ENCODE data around the gene MYO1B. TPM values are rescaled to one million over a fixed set of nuclear protein-coding genes. Genes with fewer than 3 reads are reported as not detected.

MYO1B gene
- total RNA-seq, 1 experiment from 2014 or later: 80.3 TPM

- H3K27me3 Mint-ChIP-seq (ENCODE audit: insufficient read depth, unreplicated experiment): no peaks in the 10 kb centered on the region
- H3K4me3 Mint-ChIP-seq (ENCODE audit: unreplicated experiment): no peak overlapping the region
- Histone ChIP-seq H3K27me3 (replicated peaks; ENCODE audit: control insufficient read depth, insufficient read depth, low read length) (no peaks in the 10 kb centered on the region), H3K36me3 (ENCODE audit: control insufficient read depth, insufficient read depth, low read length) (no peaks in the 10 kb centered on the region), H3K9me3 (no peaks in the 10 kb centered on the region), H3K4me1 (peaks cover 26% of the 10 kb centered on the region), H3K4me3 (ENCODE audit: low read depth, low read length) (no peak overlapping the region)
- H3K27ac Mint-ChIP-seq (ENCODE audit: unreplicated experiment): no peak overlapping the region
- ChIA-PET CTCF (interaction anchor here (0.6 to 2.6 kb wide), 4 partner anchors 17 to 146 kb away, joined by 3 to 14 read pairs (median 8); partner anchors contain the start of gene MYO1B), POLR2A (no interaction called here)
- peaks cover 37% of the 10 kb centered on the region for H3K4me1 Mint-ChIP-seq (ENCODE audit: low read depth, unreplicated experiment)
- no peak for DNase-seq
- H3K9me3 Mint-ChIP-seq (ENCODE audit: unreplicated experiment): no peaks in the 10 kb centered on the region
- intact Hi-C loops (cut with micrococcal nuclease; ENCODE audit: unreplicated experiment): loop anchor here (1.0 to 2.0 kb wide), 5 partner anchors 17 to 199 kb away; partner anchors contain the start of gene MYO1B
- BruUV-seq (replicated peaks): no TSS peak
- TF ChIP-seq CTCF (IDR thresholded peaks at IDR 0.05; ENCODE audit: insufficient read depth in 1 of 2, low read depth in 1 of 2, low read length in 1 of 2, severe bottlenecking in 1 of 2, unreplicated experiment in 1 of 2): no peak
- H3K36me3 Mint-ChIP-seq (ENCODE audit: insufficient read depth, unreplicated experiment): peaks cover 29% of the 10 kb centered on the region
Measured at GRCh38 chr2:191301971-191302370, 56.8 kb downstream of the MYO1B start.

- ChIA-PET POLR2A (interaction anchor here (1.8 kb wide), 1 partner anchor 16 kb away, joined by 4 read pairs; no protein-coding TSS in a partner anchor), CTCF (interaction anchor here (0.6 to 2.6 kb wide), 4 partner anchors 16 to 147 kb away, joined by 3 to 14 read pairs (median 8); partner anchors contain the start of gene MYO1B)
Measured at GRCh38 chr2:191302459-191303139, 57.4 kb downstream of the MYO1B start.

More at GRCh38 chr2:191302459-191303139, 57.4 kb downstream of the MYO1B start:
- no peak overlapping the region for H3K4me3 ChIP-seq (ENCODE audit: low read depth, low read length)
- H3K27me3 Mint-ChIP-seq (ENCODE audit: insufficient read depth, unreplicated experiment): no peaks in the 10 kb centered on the region
- peak; percentile 56 to 59 for DNase-seq
- peaks cover 26% of the 10 kb centered on the region for H3K4me1 ChIP-seq
- H3K4me1 Mint-ChIP-seq (ENCODE audit: low read depth, unreplicated experiment): peaks cover 37% of the 10 kb centered on the region
- no peaks in the 10 kb centered on the region for H3K27me3 ChIP-seq (replicated peaks; ENCODE audit: control insufficient read depth, insufficient read depth, low read length)
- intact Hi-C loops (cut with micrococcal nuclease; ENCODE audit: unreplicated experiment): loop anchor here (1.0 to 2.0 kb wide), 5 partner anchors 16 to 199 kb away; partner anchors contain the start of gene MYO1B
- no peaks in the 10 kb centered on the region for H3K9me3 ChIP-seq
- H3K27ac Mint-ChIP-seq (ENCODE audit: unreplicated experiment): peak overlapping the region; percentile 18
- peaks cover 22% of the 10 kb centered on the region for H3K36me3 Mint-ChIP-seq (ENCODE audit: insufficient read depth, unreplicated experiment)
- no peaks in the 10 kb centered on the region for H3K9me3 Mint-ChIP-seq (ENCODE audit: unreplicated experiment)
- no peak overlapping the region for H3K4me3 Mint-ChIP-seq (ENCODE audit: unreplicated experiment)
- H3K36me3 ChIP-seq (ENCODE audit: control insufficient read depth, insufficient read depth, low read length): no peaks in the 10 kb centered on the region
- TF ChIP-seq CTCF (IDR thresholded peaks at IDR 0.05; ENCODE audit: insufficient read depth in 1 of 2, low read depth in 1 of 2, low read length in 1 of 2, severe bottlenecking in 1 of 2, unreplicated experiment in 1 of 2): peak; percentile 58 to 65
- no TSS peak for BruUV-seq (replicated peaks)
